Amniotic epithelial cell (primary cell): ENCODE data around the gene CLEC2D.
A peak's percentile ranks its signal among the peaks of the same experiment; 100 is the strongest.

Experiments used
- DNase-seq: peaks from one replicate; pipeline ENCODE4 v3.0.0-alpha.2; 2010; ENCODE audit warnings: low read depth

Gene CLEC2D

GRCh38 chr12:9669534-9669933, at the start of gene CLEC2D:
CLEC2D (plus strand) TSS chr12:9669713; CDS start chr12:9669735, 22 bp downstream.
- DNase-seq = no peak

GRCh38 chr12:9625019-9625418, 44.5 kb upstream of the CLEC2D start:
- DNase-seq = no peak

GRCh38 chr12:9626291-9626690, 43.2 kb upstream of the CLEC2D start:
- DNase-seq = peak; percentile 52

- DNase-seq = no peak
These were observed 42.7 kb upstream of the CLEC2D start for GRCh38 chr12:9626821-9627220.

- DNase-seq = no peak
These were observed 36.7 kb upstream of the CLEC2D start for GRCh38 chr12:9632766-9633165.

- DNase-seq = peak; percentile 49
These were observed 35.2 kb upstream of the CLEC2D start for GRCh38 chr12:9634177-9634803.

- peak; percentile 64 for DNase-seq
These were observed 34.4 kb upstream of the CLEC2D start for GRCh38 chr12:9634969-9635754.

GRCh38 chr12:9636150-9636850, 33.2 kb upstream of the CLEC2D start:
- no peak for DNase-seq

- DNase-seq = no peak
These were observed 32.7 kb upstream of the CLEC2D start for GRCh38 chr12:9636851-9637206.

GRCh38 chr12:9640024-9640423, 29.5 kb upstream of the CLEC2D start:
- DNase-seq = no peak

GRCh38 chr12:9642606-9643265, 26.8 kb upstream of the CLEC2D start:
- no peak for DNase-seq

- no peak for DNase-seq
These were observed 26.2 kb upstream of the CLEC2D start for GRCh38 chr12:9643266-9643660.

GRCh38 chr12:9644985-9645551, 24.4 kb upstream of the CLEC2D start:
- DNase-seq = peak; percentile 48

- DNase-seq = peak; percentile 79
These were observed 22.4 kb upstream of the CLEC2D start for GRCh38 chr12:9646794-9647781.

GRCh38 chr12:9647825-9648700, 21.4 kb upstream of the CLEC2D start:
- peak; percentile 81 for DNase-seq

- no peak for DNase-seq
These were observed 20.6 kb upstream of the CLEC2D start for GRCh38 chr12:9648701-9649531.

- DNase-seq = no peak
These were observed 20.0 kb upstream of the CLEC2D start for GRCh38 chr12:9649532-9649940.

- DNase-seq = peak; percentile 33
These were observed 19.3 kb upstream of the CLEC2D start for GRCh38 chr12:9650151-9650576.

- DNase-seq = peak; percentile 72
These were observed 18.2 kb upstream of the CLEC2D start for GRCh38 chr12:9651265-9651729.
